Liver (tissue), 3 donors: ENCODE data around the gene WEE1.

Experiments
- RAD21 ChIP-seq, 2 donors: IDR thresholded peaks; 2 replicates each; pipeline ENCODE4 v1.6.1; 2016; ENCODE audit warnings: antibody characterized with exemption in 2 of 2, mild to moderate bottlenecking in 2 of 2
- TAF1 ChIP-seq: conservative IDR thresholded peaks from 2 replicates; pipeline ENCODE4 v1.6.1; 2016; ENCODE audit warnings: antibody characterized with exemption, mild to moderate bottlenecking
- YY1 ChIP-seq: IDR thresholded peaks from 2 replicates; pipeline ENCODE4 v1.6.1; 2016; ENCODE audit warnings: antibody characterized with exemption, mild to moderate bottlenecking
- TF ChIP-seq, protein P1 (sequence below): IDR thresholded peaks from 2 replicates; pipeline ENCODE4 v1.6.1; 2016; ENCODE audit warnings: antibody characterized with exemption, mild to moderate bottlenecking
- TF ChIP-seq, protein P2 (sequence below): fragments of 150-350 bp; IDR thresholded peaks from 2 replicates; pipeline ENCODE4 v1.5.1; 2017; ENCODE audit warnings: improper control_type of control experiment, low read depth, low read length; ENCODE audit not compliant: missing input control
- TF ChIP-seq, protein P3 (sequence below): IDR thresholded peaks from 2 replicates; pipeline ENCODE4 v1.6.1; 2016; ENCODE audit warnings: antibody characterized with exemption
- TF ChIP-seq, protein P4 (sequence below): IDR thresholded peaks from 2 replicates; pipeline ENCODE4 v1.6.1; 2016; ENCODE audit warnings: antibody characterized with exemption
- donor health status: healthy.
- donor health status: healthy.

- TF ChIP-seq, protein P1, sequence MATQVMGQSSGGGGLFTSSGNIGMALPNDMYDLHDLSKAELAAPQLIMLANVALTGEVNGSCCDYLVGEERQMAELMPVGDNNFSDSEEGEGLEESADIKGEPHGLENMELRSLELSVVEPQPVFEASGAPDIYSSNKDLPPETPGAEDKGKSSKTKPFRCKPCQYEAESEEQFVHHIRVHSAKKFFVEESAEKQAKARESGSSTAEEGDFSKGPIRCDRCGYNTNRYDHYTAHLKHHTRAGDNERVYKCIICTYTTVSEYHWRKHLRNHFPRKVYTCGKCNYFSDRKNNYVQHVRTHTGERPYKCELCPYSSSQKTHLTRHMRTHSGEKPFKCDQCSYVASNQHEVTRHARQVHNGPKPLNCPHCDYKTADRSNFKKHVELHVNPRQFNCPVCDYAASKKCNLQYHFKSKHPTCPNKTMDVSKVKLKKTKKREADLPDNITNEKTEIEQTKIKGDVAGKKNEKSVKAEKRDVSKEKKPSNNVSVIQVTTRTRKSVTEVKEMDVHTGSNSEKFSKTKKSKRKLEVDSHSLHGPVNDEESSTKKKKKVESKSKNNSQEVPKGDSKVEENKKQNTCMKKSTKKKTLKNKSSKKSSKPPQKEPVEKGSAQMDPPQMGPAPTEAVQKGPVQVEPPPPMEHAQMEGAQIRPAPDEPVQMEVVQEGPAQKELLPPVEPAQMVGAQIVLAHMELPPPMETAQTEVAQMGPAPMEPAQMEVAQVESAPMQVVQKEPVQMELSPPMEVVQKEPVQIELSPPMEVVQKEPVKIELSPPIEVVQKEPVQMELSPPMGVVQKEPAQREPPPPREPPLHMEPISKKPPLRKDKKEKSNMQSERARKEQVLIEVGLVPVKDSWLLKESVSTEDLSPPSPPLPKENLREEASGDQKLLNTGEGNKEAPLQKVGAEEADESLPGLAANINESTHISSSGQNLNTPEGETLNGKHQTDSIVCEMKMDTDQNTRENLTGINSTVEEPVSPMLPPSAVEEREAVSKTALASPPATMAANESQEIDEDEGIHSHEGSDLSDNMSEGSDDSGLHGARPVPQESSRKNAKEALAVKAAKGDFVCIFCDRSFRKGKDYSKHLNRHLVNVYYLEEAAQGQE = no peak
- no peak for TF ChIP-seq YY1
- TF ChIP-seq, protein P2, sequence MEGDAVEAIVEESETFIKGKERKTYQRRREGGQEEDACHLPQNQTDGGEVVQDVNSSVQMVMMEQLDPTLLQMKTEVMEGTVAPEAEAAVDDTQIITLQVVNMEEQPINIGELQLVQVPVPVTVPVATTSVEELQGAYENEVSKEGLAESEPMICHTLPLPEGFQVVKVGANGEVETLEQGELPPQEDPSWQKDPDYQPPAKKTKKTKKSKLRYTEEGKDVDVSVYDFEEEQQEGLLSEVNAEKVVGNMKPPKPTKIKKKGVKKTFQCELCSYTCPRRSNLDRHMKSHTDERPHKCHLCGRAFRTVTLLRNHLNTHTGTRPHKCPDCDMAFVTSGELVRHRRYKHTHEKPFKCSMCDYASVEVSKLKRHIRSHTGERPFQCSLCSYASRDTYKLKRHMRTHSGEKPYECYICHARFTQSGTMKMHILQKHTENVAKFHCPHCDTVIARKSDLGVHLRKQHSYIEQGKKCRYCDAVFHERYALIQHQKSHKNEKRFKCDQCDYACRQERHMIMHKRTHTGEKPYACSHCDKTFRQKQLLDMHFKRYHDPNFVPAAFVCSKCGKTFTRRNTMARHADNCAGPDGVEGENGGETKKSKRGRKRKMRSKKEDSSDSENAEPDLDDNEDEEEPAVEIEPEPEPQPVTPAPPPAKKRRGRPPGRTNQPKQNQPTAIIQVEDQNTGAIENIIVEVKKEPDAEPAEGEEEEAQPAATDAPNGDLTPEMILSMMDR = no peak
- TF ChIP-seq RAD21 (IDR thresholded peaks at IDR 0.05) = no peak
- TF ChIP-seq, protein P3, sequence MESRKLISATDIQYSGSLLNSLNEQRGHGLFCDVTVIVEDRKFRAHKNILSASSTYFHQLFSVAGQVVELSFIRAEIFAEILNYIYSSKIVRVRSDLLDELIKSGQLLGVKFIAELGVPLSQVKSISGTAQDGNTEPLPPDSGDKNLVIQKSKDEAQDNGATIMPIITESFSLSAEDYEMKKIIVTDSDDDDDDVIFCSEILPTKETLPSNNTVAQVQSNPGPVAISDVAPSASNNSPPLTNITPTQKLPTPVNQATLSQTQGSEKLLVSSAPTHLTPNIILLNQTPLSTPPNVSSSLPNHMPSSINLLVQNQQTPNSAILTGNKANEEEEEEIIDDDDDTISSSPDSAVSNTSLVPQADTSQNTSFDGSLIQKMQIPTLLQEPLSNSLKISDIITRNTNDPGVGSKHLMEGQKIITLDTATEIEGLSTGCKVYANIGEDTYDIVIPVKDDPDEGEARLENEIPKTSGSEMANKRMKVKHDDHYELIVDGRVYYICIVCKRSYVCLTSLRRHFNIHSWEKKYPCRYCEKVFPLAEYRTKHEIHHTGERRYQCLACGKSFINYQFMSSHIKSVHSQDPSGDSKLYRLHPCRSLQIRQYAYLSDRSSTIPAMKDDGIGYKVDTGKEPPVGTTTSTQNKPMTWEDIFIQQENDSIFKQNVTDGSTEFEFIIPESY = no peak
- TF ChIP-seq, protein P4, sequence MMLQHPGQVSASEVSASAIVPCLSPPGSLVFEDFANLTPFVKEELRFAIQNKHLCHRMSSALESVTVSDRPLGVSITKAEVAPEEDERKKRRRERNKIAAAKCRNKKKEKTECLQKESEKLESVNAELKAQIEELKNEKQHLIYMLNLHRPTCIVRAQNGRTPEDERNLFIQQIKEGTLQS = no peak
- no peak for TF ChIP-seq TAF1
Observed at GRCh38 chr11:9576701-9577381, 3.4 kb downstream of the WEE1 start.
